NCI-H2196 (cell line): ENCODE results near the gene INPP4A.
A peak's percentile ranks its signal among the peaks of the same experiment; 100 is the strongest.

Experiments
- DNase-seq: peaks from one replicate; lab custom pipeline; 2025; ENCODE audit not compliant: unreplicated experiment; lab: John Stamatoyannopoulos, UW

The INPP4A gene

DNA sequence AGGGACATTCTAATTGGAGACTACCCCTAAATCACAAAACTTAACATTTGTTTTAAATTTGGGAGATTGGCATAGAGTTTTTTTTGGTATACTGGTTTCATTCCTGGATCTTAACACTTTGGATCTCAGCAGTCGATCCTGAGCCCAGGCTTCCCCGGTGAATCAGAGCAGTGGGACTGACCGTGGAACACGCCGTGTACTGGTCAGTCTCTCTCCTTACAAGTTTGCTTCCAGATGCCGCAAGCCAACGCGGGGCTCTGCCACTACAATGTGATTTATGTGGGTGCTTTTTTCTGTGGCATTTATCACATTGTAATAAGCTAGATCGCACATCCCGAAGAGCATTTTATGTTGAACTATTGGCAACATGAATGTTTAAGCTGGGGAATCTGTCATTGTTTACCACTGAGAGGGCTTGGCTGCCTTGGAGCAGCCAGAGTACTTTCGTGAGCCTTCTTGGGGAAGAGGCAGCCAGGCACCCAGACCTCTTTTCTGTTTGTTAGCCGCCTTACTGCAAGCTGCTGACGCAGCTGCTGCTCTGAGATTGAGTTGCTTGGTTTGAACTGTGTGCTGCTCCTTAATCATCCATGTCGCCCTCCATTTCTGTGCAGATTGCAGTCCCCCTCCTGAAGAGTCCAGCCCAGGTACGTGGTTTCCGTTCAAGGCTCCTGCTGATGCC is 114.3 kb downstream of the INPP4A start:
- no peak for DNase-seq

DNA sequence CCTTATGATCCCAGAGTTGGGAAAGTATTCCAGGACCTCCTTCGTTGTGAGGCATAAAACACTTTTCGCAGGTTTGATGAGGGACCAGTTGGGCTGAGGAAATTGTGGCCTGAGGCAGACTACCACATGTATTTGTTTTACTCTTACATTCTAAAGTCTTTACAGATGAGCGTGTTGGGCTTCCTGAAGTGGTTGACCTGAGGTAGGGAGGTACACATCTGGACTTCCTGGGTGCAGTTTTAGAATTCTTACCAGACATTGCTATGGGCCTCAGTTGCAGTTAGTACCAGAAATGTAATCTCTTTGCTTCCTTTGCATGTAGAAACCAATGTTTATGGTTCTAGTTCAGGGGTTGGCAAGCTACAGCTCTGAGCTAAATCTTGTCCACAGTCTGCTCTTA is 114.9 kb downstream of the INPP4A start:
- DNase-seq, result no peak

DNA sequence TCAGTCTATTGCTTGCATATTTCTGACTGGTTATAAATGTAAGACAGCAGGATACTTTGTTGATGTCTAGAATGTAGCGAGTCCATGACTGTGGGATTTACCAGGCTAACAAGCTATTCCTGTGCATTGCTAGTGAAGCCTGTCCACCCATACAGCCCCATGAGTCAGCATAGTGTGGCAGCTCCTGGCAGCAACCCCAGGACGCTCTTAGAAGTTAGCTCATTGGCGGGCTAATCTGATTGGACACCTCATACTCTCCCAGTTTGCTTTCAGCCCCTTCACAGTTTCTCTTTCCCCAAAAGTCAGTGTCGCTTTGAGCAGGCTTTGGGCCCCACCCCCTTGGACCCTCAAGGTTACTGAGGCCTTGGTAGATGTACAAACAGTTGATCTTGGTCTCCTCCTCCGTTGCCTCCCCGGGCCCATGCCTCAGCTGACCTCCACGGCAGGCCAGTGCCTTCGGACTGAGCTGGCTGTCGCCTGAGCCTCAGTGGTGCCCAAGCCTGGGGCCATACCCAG is 115.7 kb downstream of the INPP4A start:
- no peak for DNase-seq

DNA sequence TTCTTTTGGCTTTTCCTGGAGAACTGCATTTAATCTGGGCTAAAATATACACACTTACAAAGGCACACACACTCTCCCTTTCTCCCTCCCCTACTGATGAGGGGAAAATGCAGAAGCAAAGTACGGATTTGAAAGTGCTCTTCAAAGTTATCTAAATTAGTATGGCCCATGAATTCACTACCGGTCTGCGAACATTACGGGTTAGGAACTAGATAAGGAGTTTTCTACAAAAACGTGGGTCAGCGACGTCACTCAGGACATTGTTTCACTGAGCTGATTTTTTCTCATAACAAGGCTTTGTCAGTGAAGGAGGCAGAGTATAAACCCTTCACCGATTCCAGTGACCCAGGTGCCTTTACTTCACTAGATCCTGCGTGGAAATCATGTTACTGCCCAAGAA is 116.4 kb downstream of the INPP4A start:
- no peak for DNase-seq

DNA sequence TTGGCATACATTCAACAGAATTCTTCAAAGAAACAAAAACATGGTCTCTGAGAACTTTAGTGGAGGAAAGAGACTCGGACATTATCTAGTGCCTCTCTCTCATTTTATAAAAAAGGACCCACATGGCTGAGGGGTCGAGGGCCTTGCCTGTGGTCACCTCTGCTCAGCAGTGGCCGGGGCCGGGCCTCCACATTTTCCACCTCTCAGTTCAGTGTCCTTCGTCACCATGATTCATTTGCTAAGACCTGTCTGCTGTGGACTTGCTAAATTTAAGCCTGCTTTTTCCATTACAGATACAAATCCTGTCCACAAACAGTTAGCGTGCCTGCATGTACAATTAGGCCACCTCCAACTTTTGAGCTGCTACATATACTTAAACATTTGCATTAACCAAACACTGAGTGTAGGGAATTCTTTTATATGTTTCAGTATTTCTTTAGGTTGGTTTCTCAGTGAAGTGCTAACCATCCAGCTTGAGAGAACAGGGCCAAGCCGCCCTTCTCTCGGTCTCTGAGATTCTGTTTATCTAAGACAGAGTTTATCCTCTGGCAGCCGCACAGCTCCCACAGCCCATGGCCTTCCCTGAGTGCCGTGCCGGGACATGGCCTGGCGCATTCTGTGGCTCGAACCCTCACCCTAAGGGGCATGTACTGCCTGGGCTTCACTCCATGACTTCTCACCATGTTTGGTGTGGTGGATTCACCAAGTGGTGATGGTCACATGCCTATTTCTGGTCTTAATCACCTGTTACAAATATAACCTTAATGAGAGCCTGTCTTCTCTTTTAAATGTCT is 117.4 kb downstream of the INPP4A start:
- DNase-seq, result no peak

DNA sequence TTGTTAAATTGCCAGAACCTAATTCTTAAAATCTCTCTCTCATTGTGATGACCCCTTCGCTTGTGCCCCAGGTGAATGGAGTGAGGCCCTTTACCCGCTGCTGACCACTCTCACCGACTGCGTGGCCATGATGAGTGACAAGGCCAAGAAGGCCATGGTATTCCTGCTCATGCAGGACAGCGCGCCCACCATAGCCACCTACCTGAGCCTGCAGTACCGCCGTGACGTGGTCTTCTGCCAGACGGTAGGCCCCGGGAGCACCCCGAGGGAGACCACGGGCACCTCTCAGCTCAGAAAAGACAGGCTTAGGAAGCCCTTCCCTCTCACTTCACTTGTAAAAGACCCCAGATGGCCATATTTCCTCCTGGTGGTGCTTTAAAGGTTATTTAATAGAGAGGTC is 118.7 kb downstream of the INPP4A start:
- DNase-seq, result no peak

DNA sequence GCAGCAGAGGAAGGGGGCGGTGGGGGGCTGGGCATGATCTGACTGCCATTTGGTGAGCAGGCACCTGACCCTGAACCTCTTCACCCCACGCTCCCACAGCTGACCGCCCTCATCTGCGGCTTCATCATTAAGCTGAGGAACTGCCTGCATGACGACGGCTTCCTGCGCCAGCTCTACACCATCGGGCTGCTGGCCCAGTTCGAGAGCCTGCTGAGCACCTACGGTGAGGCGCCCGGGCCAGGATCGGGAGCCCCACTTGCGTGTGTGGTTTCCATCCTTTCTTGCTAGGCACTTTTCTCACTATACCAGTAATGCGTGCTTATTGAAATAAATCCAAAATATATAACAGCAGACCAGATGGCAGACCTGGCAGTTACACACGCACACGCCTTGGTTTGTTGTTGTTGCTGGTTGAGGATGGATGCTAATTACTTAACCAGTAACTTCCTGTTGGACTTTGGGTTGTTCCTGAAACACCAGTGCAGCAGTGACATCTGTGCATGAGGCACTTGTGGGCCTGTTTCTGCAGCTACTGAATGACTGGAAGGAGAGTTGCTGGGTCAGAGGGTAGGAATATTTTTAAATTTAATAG is 120.0 kb downstream of the INPP4A start:
- no peak for DNase-seq

DNA sequence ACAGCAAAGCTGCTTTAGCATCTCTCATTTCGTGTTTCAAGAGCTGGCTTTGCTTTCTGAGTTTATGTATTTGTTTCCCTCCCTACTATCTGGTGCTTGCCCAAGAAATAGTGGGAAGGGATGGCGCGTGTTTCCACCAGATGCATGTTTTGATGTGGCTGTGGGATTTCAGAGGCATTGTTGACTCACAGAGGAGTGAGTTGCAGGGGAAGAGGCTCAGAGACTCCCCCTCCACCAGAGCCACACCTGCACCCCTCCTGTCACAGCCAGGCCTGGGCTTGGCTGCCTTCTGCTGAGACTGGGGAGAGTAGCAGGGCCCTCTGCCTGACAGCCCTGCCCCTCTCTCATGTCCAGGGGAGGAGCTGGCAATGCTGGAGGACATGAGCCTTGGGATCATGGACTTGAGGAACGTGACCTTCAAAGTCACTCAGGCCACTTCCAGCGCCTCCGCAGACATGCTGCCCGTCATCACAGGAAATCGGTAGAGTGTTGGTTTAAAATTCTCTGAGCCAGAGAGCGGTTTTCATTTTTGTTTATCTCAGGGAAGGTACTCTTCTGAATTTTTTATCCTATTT is 120.7 kb downstream of the INPP4A start:
- no peak for DNase-seq

DNA sequence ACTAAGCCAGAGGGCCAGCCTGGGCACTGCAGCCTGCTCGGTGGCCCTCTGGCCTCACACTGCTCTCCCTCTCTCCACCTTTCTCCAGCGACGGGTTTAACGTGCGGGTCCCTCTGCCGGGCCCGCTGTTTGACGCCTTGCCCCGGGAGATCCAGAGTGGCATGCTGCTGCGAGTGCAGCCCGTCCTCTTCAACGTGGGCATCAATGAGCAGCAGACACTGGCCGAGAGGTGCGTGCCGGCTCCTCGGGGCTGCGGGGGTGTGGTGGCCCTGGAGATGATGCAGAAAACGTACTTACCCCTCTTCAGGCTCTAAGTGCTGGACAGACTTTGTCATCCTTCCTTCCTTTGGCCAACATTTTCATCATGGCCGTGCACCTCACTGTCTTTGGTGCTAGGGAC is 121.3 kb downstream of the INPP4A start:
- no peak for DNase-seq

DNA sequence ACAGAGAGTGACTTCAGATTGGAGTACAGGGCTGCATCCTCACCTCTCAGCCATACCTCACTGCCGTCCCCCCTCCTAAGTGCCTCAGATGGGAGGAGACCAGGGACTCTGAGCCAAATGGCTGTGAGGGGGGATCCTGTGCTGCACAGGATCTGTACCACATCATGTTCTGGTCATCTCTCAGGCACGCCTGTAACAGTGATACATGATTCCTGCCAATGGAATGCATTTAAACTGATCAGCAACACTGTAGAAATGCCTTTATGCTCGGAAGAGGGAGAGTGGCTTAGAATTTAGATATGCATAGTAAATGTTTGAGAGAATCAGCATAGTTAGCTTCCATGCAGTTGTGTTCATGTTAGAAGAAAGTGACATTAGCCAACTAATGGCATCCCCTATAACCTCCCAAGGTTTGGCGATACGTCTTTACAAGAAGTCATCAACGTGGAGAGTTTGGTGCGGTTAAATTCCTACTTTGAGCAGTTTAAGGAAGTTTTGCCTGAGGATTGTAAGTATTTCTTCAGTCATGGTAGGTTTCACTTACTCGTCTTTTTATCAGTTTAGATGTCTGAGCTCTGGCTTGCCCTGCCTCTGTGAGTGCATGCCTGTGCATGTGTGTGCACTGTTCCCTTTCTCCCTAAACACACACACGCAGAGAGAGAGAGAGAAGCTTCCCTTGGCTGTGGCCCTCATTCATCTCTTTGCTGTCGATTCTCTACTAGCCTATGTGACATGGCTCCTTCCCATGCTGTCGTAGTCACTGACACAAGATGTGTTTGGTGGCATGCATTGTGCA is 123.7 kb downstream of the INPP4A start:
- no peak for DNase-seq

DNA sequence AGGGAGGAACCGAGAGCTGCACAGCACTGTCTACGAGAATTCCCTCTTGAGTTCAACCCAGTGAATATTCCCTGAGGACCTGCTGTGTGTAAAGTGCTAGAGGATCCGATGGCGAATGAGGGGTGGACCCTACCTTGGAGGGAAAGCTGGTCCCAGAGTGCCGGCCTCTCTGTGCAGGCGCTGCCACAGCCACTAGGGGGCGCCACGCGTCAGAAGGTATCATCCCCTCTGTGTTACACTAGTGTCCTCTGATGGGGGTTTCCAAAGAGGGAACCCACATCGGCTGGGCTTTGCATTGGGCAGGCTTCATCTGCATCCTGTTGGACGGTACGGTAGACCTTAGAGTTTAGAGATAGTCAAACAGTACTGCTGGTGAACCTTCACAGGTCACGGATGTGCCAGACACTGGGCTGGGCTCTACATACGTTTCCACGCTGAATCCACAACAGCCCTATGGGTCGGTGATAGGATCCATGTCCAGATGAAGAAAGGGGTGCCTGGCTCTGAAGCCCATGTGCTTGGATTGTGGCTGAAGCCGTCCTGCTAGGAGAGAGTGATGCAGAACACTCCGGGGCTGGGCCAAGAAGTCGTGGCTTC is 124.6 kb downstream of the INPP4A start:
- peak; percentile 63 for DNase-seq

DNA sequence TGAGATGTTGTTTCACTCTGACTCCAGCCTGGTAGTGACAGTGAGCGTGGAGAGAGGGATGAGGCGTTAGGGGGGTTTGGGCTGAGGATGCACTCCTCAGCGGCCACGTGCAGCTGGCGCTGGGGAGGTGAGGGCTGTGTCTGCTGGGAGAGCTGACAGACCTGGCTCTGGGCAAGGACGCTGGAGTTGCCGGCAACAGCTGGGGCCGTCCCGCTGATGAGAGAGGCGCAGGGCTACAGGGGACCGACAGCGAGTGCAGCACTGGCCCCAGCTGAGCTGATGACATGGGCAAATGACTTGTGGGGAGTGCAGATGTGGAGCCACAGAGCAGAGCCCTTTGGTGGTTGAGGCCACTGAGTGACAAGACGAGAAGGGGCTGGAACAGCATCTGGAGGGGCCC is 125.3 kb downstream of the INPP4A start:
- no peak for DNase-seq

DNA sequence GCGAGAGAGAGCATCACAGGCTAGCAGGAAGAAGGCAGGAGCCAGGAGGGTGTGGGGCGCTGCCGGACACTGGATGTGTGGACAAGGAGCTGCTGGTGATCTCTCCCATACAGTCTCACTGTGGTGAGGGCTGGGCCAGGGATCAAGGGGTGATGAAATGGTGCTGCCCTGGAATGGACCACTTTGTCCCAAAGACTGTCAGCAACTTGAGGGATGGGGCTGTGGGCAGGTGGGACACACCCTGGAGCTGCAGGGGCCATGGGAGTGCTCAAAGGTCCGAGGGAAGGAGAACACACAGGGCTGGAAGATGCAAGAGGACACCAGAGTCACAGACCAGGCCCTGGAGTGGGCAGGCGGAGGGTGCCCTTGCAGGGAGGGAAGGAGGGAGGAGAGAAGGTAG is 125.7 kb downstream of the INPP4A start:
- no peak for DNase-seq

DNA sequence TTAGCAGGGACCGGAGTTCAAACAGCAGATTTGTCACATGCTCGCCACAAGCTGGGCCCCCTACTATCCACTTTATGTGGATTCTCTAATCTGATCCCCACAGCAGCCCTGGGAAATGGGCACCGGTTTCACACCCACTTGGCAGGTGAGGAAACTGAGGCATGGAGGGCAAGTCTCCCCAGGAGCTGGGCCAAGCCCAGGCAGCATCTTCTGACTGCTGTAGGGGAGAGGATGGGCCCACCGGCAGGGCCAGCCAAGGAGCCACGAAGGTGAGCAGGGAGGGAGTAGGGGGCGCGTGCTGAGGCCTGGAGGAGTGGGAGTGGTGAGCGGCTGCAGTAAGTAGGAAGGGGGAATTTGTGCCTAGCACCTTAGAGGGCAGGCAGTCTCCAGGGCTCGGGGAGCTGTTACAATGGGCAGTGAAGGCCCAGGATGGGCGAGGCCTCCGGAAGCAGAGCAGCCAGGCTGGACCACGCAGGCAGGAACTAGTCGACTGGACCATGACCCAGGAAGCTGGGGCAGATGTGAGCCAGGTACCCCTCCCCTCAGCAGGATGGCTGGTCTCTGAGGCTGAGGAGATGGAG is 126.6 kb downstream of the INPP4A start:
- no peak for DNase-seq

DNA sequence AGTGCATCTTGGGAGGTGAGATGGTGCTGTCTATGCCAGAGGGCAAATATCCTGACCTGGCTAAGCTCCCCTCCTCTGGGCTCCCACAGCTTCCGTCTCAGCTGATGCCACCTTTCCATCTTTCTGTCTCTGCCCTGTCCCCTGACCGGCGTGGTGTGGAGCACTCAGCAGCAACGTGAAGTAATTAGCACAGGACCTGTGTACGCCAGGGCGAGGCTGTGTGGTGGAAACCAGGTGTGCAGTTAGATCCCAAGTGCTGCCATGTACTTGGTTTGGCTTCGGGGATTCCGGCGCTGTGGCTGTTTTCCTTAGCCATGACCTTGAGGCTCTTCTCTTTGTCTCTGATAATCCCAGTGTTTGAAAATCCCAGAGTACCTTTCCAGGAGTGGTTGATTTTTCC is 127.1 kb downstream of the INPP4A start:
- DNase-seq, result no peak

DNA sequence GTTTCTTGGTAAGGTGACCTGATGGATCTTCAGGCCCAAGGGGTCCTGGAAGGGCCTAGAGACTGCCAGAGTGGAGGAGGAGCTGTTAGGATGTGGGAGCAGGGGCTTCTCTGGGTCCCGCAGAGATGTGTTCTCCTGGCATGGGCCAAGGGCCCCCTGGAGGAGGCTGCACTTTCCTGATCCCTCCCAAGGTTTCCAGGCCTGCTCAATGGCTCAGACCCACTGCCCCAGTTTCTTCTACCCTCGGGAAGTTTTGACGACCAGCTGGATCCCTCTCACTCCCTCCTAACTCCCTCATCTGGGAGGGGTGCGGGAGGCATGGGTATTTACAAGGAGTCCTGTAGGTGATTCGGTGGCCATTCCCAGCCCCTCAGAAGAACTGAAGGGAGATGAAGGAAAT is 127.6 kb downstream of the INPP4A start:
- DNase-seq, result no peak

DNA sequence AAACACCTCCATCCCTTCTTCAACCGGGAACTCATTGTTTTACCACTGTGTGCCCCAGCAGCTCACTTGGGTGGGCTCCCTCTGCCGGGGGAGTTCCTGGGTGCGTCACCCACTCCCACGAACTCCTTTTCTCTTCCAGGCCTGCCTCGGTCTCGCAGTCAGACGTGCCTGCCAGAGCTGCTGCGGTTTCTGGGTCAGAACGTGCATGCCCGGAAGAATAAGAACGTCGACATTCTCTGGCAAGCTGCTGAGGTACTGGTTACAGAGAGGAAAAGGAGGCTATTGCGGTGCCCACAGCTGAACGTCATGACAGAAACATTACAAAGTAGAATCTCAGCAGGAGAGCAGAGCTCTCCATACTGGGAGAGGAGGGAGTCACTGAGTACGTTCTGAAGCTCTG is 128.0 kb downstream of the INPP4A start:
- DNase-seq, result no peak

DNA sequence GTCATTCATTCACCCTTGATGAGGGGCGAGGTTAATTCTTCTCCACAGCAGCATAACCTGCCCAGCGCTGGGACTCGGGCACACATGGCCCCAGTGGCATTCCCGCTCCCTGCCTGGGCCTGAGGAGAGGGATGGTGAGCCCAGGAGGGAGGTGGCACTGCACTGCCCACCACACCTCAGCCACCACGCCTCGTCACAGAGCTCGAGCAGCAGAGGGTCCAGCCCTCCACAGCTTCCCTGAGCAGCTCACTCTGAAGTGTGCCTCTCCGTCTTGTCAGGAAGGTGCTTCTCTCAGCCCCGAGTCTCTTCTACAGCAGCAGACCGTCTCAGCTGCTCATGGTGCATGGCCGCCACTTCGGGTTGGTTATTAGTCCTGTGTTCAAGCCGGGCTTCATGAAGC is 128.8 kb downstream of the INPP4A start:
- DNase-seq, result no peak

DNA sequence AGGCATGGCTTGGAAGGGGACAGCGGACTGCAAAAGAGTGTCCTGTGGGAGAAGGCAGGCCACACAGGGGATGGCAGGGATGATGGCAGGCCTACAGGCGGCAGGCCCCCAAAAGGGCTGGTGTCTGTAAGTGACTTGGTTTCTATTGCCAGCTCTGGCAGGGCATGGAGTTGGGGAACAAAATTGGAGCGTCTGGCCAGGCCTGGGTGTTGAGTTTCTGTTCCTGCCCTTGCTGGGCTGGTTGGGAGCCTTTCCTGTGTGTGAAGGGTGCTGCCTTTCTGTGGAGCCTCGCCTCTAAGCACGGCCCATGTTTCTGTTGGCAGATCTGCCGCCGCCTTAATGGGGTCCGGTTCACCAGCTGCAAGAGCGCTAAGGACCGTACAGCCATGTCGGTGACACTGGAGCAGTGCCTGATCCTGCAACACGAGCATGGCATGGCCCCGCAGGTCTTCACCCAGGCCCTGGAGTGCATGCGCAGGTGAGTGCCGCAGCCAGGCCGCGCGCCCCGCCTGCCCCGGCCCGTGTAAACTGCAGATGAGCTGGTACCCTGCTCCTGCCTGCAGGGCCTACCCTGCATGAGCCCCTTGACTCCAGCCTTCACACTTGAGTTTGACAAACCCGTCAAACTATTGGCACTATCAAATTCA is 132.1 kb downstream of the INPP4A start:
- no peak for DNase-seq

DNA sequence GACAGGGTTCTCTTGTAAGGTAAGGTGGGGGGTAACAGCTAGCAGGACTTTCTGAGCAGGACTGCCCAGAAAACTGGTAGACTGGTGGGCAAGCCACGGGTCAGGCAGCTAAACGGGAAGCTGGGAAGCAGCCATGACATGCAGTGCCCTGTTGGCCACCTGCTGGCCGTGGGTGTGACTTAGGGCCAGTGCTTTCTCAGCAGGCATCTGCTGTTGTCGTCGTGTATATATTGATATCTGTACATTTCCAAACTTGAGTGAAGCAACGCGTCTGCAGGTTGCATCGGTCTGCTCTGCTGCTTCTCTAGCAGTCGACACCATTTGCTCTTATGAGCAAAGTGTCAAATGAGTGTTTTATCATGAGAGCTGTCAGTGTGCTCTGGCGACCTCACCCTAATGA is 132.7 kb downstream of the INPP4A start:
- no peak for DNase-seq
